ENCODE measurements around the gene STK17A.
"Not testable (repeated sequence)": the region's sequence is repeated elsewhere in the genome, so short reads cannot be mapped to it uniquely, and the experiment has no call there.

Gene STK17A

GRCh38 chr7:43602256-43602655 is 19.3 kb downstream of the STK17A start:
- DNase-seq, result no peak

- no peak for DNase-seq
Measured at GRCh38 chr7:43604251-43604650, 21.3 kb downstream of the STK17A start.

GRCh38 chr7:43609097-43609496 is 26.2 kb downstream of the STK17A start:
- no peak for DNase-seq

- DNase-seq, result no peak
Measured at GRCh38 chr7:43612128-43612527, 29.2 kb downstream of the STK17A start.

GRCh38 chr7:43612599-43613589 is 30.0 kb downstream of the STK17A start:
- DNase-seq, result no peak

GRCh38 chr7:43615558-43616145 is 32.7 kb downstream of the STK17A start:
- no peak for DNase-seq

GRCh38 chr7:43616977-43617376 is 34.1 kb downstream of the STK17A start:
- no peak for DNase-seq

- no peak for DNase-seq
Measured at GRCh38 chr7:43618073-43618472, 35.2 kb downstream of the STK17A start.

GRCh38 chr7:43619213-43620012 is 36.5 kb downstream of the STK17A start:
- DNase-seq, result no peak

GRCh38 chr7:43621729-43622448 is 39.0 kb downstream of the STK17A start:
- DNase-seq, result no peak

- no peak for DNase-seq
Measured at GRCh38 chr7:43624156-43624555, 41.2 kb downstream of the STK17A start.

- no peak for DNase-seq
Measured at GRCh38 chr7:43625453-43625852, 42.5 kb downstream of the STK17A start.

- DNase-seq, result no peak
Measured at GRCh38 chr7:43625980-43626379, 43.1 kb downstream of the STK17A start.

- DNase-seq, result no peak
Measured at GRCh38 chr7:43626695-43627094, 43.8 kb downstream of the STK17A start.

- not testable (repeated sequence) for DNase-seq
Measured at GRCh38 chr7:43627798-43628197, 44.9 kb downstream of the STK17A start.

GRCh38 chr7:43628431-43628830 is 45.5 kb downstream of the STK17A start:
- no peak for DNase-seq

GRCh38 chr7:43629857-43630256 is 46.9 kb downstream of the STK17A start:
- DNase-seq, result no peak

GRCh38 chr7:43630482-43630881 is 47.6 kb downstream of the STK17A start:
- DNase-seq, result no peak

GRCh38 chr7:43631559-43631958 is 48.7 kb downstream of the STK17A start:
- no peak for DNase-seq

- DNase-seq, result no peak
Measured at GRCh38 chr7:43632746-43633145, 49.8 kb downstream of the STK17A start.

GRCh38 chr7:43634384-43634783 is 51.5 kb downstream of the STK17A start:
- DNase-seq, result no peak

- DNase-seq, result no peak
Measured at GRCh38 chr7:43636093-43636492, 53.2 kb downstream of the STK17A start.

Measured in stimulated activated CD4-positive, alpha-beta T cell treated with anti-CD3 and anti-CD28 coated beads, Interleukin-12 subunit alpha, Interleukin-12 subunit beta, amount 100 ng/mL, for 4 hours (primary cell).